ENCODE measurements around the gene OR5D13.

OR5D13 gene

DNA sequence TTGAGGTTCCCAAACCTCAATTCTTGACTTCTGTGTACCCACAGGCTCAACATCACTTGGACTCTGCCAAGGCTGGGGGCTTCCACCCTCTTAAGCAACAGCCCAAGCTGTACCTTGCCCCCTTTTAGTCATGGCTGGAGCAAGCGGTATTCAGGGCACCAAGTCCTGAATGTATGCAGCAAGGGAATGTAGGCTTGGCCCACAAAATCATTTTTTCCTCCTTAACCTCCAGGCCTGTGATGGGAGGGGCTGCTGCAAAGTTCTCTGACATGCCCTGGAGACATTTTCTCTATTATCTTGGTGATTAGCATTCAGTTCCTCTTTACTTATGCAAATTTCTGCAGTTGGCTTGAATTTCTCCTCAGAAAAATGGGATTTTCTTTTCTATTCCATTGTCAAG, 33.0 kb downstream of the OR5D13 start:
- Mint-ChIP-seq H3K9me3 (peaks cover 70% of the 10 kb centered on the region), H3K27ac (no peak overlapping the region), H3K4me3 (no peak overlapping the region), H3K36me3 (ENCODE audit: low read depth) (no peaks in the 10 kb centered on the region), H3K4me1 (no peaks in the 10 kb centered on the region), H3K27me3 (ENCODE audit: low read depth, poor library complexity) (no peaks in the 10 kb centered on the region)
- TF ChIP-seq, protein P1, sequence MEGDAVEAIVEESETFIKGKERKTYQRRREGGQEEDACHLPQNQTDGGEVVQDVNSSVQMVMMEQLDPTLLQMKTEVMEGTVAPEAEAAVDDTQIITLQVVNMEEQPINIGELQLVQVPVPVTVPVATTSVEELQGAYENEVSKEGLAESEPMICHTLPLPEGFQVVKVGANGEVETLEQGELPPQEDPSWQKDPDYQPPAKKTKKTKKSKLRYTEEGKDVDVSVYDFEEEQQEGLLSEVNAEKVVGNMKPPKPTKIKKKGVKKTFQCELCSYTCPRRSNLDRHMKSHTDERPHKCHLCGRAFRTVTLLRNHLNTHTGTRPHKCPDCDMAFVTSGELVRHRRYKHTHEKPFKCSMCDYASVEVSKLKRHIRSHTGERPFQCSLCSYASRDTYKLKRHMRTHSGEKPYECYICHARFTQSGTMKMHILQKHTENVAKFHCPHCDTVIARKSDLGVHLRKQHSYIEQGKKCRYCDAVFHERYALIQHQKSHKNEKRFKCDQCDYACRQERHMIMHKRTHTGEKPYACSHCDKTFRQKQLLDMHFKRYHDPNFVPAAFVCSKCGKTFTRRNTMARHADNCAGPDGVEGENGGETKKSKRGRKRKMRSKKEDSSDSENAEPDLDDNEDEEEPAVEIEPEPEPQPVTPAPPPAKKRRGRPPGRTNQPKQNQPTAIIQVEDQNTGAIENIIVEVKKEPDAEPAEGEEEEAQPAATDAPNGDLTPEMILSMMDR (IDR thresholded peaks at IDR 0.05): no peak
- no peak for DNase-seq

DNA sequence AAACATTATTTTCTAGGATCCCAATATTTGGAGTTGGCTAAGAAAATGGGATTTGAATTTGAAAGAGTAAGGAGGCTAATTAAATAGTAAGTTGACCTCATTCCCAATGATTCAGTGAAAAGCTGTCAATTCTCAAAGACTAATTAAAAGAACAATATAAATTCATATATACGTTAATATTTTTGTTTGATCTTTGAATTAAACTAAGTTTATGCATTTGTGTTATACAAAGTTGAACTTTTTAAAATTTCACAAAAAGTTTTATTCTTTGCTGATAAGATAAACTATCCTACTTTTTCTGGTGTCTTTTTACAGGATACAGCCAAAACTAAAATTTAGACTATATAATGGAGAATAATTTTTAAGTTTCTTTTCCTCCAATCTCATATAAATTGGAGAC, 37.8 kb downstream of the OR5D13 start, which contains the start of gene OR5L1:
Gene OR5L1, plus strand, starts transcription at position 301 of the 400 bp plus-strand sequence. CDS start 100 bp downstream, outside the sequence.
- H3K4me3 Mint-ChIP-seq: no peak within 1 kb of the TSS
- H3K9me3 Mint-ChIP-seq: peaks cover 65% of the 10 kb centered on the region
- H3K27me3 Mint-ChIP-seq (ENCODE audit: low read depth, poor library complexity): peaks cover 3% of the 10 kb centered on the region
- no peaks in the 10 kb centered on the region for H3K36me3 Mint-ChIP-seq (ENCODE audit: low read depth)
- no peak within 1 kb of the TSS for H3K27ac Mint-ChIP-seq
- DNase-seq: no peak
- TF ChIP-seq, protein P1 (IDR thresholded peaks at IDR 0.05): no peak
- H3K4me1 Mint-ChIP-seq: no peaks in the 10 kb centered on the region

DNA sequence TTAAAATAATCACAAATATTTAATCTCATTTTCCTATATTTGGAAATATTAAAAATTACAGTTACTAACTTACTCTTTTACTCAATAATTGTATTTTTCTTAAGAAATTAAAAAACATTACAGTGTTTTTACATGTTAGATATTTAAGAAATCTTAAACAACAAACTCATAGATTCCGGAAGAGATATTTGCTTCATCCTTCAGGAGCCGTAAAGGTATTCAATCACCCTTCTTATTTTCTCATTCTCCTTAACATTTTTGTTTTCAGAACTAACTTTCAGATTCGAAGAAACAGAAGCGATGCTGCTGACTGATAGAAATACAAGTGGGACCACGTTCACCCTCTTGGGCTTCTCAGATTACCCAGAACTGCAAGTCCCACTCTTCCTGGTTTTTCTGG, 46.1 kb downstream of the OR5D13 start, which contains the start of gene OR5D18:
Gene OR5D18, plus strand, starts transcription at position 301 of the 400 bp plus-strand sequence. Its CDS starts 0 bp downstream, at position 301.
- no peak within 1 kb of the TSS for H3K27ac Mint-ChIP-seq
- H3K36me3 Mint-ChIP-seq (ENCODE audit: low read depth): no peaks in the 10 kb centered on the region
- TF ChIP-seq, protein P1 (IDR thresholded peaks at IDR 0.05): no peak
- no peak within 1 kb of the TSS for H3K4me3 Mint-ChIP-seq
- peaks cover 70% of the 10 kb centered on the region for H3K9me3 Mint-ChIP-seq
- no peak for DNase-seq
- no peaks in the 10 kb centered on the region for H3K4me1 Mint-ChIP-seq
- H3K27me3 Mint-ChIP-seq (ENCODE audit: low read depth, poor library complexity): no peaks in the 10 kb centered on the region
